Measurements from ENCODE around the gene CLASP1.
"Not testable (repeated sequence)": the region's sequence is repeated elsewhere in the genome, so short reads cannot be mapped to it uniquely, and the experiment has no call there.

CLASP1 gene

GRCh38 chr2:121298476-121298875 lies 350.8 kb downstream of the CLASP1 start:
- no peak for DNase-seq

GRCh38 chr2:121297866-121298265 lies 351.4 kb downstream of the CLASP1 start:
- DNase-seq: not testable (repeated sequence)

DNA sequence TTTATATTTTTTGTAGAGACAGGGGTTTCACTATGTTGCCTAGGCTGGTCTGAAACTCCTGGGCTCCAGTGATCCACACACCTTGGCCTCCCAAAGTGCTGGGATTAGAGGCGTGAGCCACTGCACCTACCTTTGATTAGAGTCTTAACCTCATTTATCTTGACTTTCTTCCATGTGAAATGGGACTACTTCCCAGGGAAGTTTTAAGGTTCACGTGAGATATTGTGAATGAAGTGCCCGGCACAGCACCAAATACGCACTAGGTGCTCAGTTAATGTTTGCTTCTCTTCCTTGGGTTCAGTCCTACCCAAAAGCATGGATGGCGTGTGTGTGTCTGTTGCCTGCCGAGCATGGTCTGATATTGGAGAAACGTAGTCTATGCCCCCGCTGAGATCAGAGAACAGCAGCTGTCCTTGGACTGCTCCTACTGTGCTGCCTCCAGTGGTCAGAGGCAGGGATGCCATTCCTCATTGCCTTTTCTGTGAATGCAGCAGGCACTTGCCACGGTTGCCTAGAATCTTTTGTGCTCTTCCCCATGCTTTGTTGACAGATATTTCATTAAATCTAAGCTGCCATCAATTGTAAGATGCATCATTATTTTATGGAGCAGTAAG lies 351.9 kb downstream of the CLASP1 start:
- no peak for DNase-seq

GRCh38 chr2:121295911-121296650 lies 353.2 kb downstream of the CLASP1 start:
- DNase-seq: no peak

DNA sequence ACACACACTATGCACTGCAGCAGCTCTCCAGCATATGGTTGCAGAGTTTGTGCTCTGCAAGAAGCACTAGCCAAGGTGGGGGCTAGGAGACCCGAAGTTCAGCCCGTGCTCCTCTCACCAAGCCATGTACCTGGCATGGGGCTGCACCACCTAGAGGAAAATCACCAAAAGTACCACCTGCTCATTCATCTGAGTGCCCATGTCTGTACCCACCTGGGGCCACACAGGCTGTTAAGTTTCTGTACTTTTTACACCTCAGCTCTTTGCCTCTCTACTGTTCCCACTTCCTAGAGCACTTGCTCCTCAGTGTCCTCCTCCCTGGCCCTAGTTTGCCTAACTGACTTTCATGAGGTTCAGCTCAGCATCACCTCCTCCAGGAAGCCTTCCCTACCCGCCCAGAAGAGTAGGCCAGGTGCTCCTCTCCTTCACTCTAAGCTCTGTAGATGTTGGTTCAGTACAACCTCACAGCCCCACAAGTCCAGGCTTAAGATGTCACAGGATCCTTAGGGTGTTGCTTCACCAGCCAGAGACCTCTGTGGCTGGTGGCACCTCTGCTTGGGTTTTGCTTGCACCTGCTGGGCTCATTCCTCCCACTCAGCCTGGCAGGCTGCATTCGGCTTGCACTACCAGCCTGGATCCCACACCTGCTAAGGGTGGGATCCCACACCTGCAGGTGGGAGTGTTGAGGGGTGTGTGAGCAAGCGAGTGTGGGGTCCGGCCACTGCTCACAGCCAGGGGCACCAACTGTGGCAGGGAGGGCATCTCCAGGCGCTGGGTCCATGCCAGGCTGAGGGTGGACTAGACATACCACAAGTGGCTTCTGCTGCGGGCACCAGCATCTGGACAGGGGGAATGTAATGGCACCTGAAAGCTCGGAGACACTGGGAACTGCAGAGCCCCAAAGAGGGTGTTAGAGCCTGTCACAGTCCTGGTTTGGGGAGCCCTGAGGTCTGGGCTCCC lies 354.1 kb downstream of the CLASP1 start:
- DNase-seq: no peak

DNA sequence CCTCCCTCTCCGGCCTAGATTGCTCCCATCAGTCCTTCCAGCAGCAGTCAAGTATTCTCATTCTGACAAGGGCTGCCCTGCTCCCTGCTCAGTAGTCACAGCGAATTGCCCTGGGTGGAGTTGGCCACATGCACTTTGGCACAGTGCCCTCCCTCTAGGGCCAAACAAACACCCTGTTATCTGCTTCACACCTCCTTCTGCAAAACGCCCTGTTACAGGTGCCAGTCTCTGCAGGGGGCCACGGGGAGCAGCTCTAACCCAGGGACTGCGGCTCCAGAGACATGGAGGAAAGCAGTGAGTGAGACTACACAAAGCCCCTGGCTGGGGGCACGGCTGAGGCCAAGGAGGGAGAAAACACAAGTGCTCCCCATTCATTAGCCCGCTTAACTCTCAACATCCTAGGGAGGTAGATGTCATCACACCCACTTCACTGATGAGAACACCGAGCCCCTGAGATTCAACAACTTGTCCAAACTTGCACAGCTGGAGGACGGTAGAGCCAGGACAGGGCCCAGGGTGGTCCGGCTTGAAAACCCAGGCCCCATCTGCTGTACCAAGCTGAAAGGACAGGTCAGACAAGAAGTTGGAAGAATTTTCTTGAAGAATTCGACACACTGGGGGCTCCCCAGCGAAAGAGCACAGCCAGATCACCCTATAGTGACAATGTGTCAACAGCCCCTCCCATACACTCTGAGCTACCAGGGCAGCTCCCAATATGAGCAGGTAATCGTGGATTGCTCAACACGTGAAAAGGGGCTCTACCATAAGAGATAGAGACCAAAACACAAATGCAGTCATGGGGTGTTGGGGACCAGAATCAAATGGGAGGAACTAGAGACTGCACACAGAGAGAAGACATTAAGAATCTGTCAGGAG lies 355.6 kb downstream of the CLASP1 start:
- DNase-seq: no peak

DNA sequence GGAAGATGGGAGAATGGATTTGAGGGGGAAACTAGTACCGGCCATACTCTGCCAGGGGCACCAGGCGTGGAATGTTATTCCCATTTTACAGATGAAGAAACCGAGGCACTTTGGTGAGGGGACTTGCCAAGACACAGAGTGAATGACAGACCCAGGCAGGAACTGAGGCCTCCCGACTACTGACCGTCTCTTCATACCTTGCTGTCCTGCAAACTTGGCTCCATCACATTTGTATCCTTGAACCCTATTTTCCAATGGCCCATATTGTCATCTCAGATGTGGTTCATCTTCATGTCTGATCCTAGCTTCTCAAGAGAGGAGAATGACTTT lies 358.0 kb downstream of the CLASP1 start:
- no peak for DNase-seq

- DNase-seq: no peak
Observed at GRCh38 chr2:121289271-121289670, 360.0 kb downstream of the CLASP1 start.

- no peak for DNase-seq
Observed at GRCh38 chr2:121288454-121289231, 360.6 kb downstream of the CLASP1 start.

GRCh38 chr2:121287956-121288355 lies 361.3 kb downstream of the CLASP1 start:
- no peak for DNase-seq
